HEK293T (cell line): ENCODE measurements around the gene LCNL1.

Source experiments
- ARNT ChIP-seq: fragments of 450-650 bp; IDR thresholded peaks from 2 replicates; pipeline ENCODE4 v1.6.1; 2017; ENCODE audit warnings: mild to moderate bottlenecking
- BHLHE40 ChIP-seq: fragments of 450-650 bp; IDR thresholded peaks from 2 replicates; pipeline ENCODE4 v1.6.1; 2016; ENCODE audit warnings: mild to moderate bottlenecking, moderate library complexity, borderline replicate concordance
- ELF4 ChIP-seq: fragments of 450-650 bp; IDR thresholded peaks from 2 replicates; pipeline ENCODE4 v1.6.1; 2017; ENCODE audit warnings: antibody characterized with exemption
- FOXA1 ChIP-seq: fragments of 450-650 bp; IDR thresholded peaks from 2 replicates; pipeline ENCODE4 v1.6.1; 2016; ENCODE audit warnings: mild to moderate bottlenecking
- FOXM1 ChIP-seq: fragments of 450-650 bp; IDR thresholded peaks from 2 replicates; pipeline ENCODE4 v1.6.1; 2017; ENCODE audit warnings: mild to moderate bottlenecking, borderline replicate concordance
- L3MBTL2 ChIP-seq: fragments of 450-650 bp; conservative IDR thresholded peaks from 2 replicates; pipeline ENCODE4 v1.6.1; 2016; ENCODE audit warnings: mild to moderate bottlenecking
- NFRKB ChIP-seq: fragments of 450-650 bp; IDR thresholded peaks from 2 replicates; pipeline ENCODE4 v1.6.1; 2016; ENCODE audit warnings: mild to moderate bottlenecking, moderate library complexity
- SP1 ChIP-seq: fragments of 450-650 bp; IDR thresholded peaks from 2 replicates; pipeline ENCODE4 v1.6.1; 2017
- SUZ12 ChIP-seq: fragments of 450-650 bp; IDR thresholded peaks from 2 replicates; pipeline ENCODE4 v1.6.1; 2016; ENCODE audit warnings: mild to moderate bottlenecking
- TARDBP ChIP-seq: fragments of 450-650 bp; IDR thresholded peaks from 2 replicates; pipeline ENCODE4 v1.6.1; 2016
- TF ChIP-seq, protein P1 (sequence below): fragments of 450-650 bp; IDR thresholded peaks from 2 replicates; pipeline ENCODE4 v1.6.1; 2016

DNA sequence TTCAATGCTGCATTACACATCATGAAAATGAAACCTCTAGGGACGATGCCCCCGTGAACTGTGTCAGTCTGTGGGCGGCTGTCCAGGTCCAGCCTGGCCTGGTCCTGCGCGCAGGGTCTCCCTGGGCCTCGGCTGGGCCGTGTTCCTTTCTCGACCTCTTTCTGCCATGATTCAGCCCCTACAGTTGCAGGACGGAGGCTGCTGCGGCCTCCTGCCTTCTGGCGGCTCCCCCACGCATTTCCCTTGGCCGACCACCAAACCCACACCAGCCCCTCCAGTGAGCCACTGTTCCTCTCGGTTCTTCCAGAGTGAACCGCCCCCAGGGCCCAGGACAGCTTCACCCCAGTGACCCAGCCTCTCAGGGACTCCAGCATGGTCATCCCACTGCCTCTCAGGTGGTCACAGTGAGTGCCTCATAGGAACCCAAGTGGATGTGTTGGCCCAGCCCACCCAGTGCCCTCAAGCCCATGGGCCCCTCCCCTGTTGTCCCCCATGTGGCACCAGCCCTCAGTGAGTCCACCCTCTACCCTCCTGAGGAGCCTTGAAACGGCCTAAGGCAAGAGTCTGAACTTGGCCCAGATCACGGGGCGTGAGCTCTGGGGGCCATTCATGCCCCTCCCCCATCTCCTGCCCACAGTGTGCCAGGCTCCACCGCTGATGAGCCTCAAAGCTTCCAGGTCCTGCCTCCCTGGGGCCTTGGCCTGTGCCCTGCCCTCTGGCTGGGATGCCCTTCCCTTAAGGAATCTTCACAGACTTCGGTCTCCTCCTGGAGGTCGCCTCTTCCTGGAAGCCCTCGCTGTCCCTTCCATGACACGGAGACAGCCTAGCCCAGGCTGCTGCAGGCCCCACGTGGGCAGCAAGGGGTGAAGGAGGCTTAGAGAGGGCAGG lies 23.6 kb downstream of the LCNL1 start:
- TF ChIP-seq SP1, result no peak
- no peak for TF ChIP-seq ARNT
- no peak for TF ChIP-seq BHLHE40
- TF ChIP-seq, protein P1, sequence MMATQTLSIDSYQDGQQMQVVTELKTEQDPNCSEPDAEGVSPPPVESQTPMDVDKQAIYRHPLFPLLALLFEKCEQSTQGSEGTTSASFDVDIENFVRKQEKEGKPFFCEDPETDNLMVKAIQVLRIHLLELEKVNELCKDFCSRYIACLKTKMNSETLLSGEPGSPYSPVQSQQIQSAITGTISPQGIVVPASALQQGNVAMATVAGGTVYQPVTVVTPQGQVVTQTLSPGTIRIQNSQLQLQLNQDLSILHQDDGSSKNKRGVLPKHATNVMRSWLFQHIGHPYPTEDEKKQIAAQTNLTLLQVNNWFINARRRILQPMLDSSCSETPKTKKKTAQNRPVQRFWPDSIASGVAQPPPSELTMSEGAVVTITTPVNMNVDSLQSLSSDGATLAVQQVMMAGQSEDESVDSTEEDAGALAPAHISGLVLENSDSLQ, result no peak
- TF ChIP-seq TARDBP, result no peak
- TF ChIP-seq NFRKB, result no peak
- TF ChIP-seq SUZ12, result no peak
- TF ChIP-seq FOXA1, result no peak
- TF ChIP-seq ELF4, result no peak
- TF ChIP-seq FOXM1, result no peak
- TF ChIP-seq L3MBTL2, result no peak
